Liver (tissue), 3 donors: ENCODE results near the gene INSC.

Source experiments
- ATF3 ChIP-seq: IDR thresholded peaks from 2 replicates; pipeline ENCODE4 v1.6.1; 2016; ENCODE audit warnings: antibody characterized with exemption
- CTCF ChIP-seq: fragments of 150-350 bp; IDR thresholded peaks from 2 replicates; pipeline ENCODE4 v1.5.1; 2017; ENCODE audit warnings: improper control_type of control experiment, low read depth, low read length; ENCODE audit not compliant: missing input control
- GABPA ChIP-seq, 2 donors: IDR thresholded peaks in 1 of 2; conservative IDR thresholded peaks in 1 of 2; 2 replicates each; pipeline ENCODE4 v1.6.1; 2016; ENCODE audit warnings: antibody characterized with exemption in 2 of 2, mild to moderate bottlenecking in 1 of 2, moderate library complexity in 1 of 2
- HNF4G ChIP-seq: IDR thresholded peaks from 2 replicates; pipeline ENCODE4 v1.6.1; 2016; ENCODE audit warnings: antibody characterized with exemption
- RAD21 ChIP-seq, 2 donors: IDR thresholded peaks; 2 replicates each; pipeline ENCODE4 v1.6.1; 2016; ENCODE audit warnings: antibody characterized with exemption in 2 of 2, mild to moderate bottlenecking in 2 of 2
- SP1 ChIP-seq: IDR thresholded peaks from 2 replicates; pipeline ENCODE4 v1.6.1; 2018; ENCODE audit warnings: antibody characterized with exemption, mild to moderate bottlenecking
- ZBTB33 ChIP-seq: IDR thresholded peaks from 2 replicates; pipeline ENCODE4 v1.6.1; 2016; ENCODE audit warnings: antibody characterized with exemption
- TF ChIP-seq, protein P1 (sequence below): IDR thresholded peaks from 2 replicates; pipeline ENCODE4 v1.6.1; 2016; ENCODE audit warnings: antibody characterized with exemption
- donor health status: healthy.
- donor health status: healthy.

DNA sequence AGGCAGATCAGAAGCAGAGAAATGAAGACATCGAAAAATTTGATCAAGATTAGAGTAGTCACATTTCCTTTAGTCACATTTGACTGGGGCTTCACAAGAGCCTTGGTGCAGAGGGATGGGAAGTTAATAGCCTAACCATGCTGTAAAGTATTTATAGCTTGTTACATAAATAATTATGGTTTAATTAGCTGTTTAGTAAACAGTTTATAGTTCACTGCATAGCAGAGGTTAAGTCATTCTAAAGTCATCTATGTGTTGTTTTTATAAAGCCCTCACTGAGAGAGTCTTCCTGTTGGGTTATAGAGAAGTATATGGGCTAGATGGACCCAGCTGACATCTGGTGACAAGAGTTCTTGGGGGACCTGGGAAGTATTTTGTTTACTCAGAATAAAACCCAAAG lies 47.1 kb downstream of the INSC start:
- no peak for TF ChIP-seq CTCF
- TF ChIP-seq, protein P1, sequence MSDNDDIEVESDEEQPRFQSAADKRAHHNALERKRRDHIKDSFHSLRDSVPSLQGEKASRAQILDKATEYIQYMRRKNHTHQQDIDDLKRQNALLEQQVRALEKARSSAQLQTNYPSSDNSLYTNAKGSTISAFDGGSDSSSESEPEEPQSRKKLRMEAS = no peak
- no peak for TF ChIP-seq GABPA (IDR thresholded peaks at IDR 0.05 in 1 of 2, conservative IDR thresholded peaks at IDR 0.05 in 1 of 2)
- no peak for TF ChIP-seq SP1
- no peak for TF ChIP-seq RAD21 (IDR thresholded peaks at IDR 0.05)
- no peak for TF ChIP-seq HNF4G
- TF ChIP-seq ATF3 = no peak
- no peak for TF ChIP-seq ZBTB33
